Measurements from ENCODE around the gene RLN2.

DNA sequence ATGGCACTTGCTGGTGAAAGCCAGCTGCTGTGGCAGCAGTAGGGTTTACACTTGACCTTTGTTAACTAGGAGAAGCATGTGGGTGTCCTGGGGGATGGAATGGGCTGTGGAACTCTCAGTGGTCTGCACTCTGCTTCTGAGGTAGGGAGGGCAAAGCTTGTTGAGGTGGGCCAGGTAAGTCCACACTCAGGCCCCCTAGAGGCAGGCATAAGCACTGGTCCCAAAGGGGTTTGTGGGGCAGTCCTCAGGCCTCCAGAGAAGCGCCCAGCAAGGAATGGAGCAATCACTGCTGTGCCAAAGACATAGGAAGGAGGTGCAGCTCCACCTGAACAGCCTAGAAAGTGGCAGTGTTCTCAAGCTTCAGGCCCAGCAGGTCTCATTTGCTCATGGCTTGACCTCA is 38.6 kb downstream of the RLN2 start:
- no peak for TF ChIP-seq YY1 (IDR thresholded peaks at IDR 0.05; ENCODE audit: insufficient read depth, insufficient read length)
- no peak for TF ChIP-seq ZNF274 (IDR thresholded peaks at IDR 0.05; ENCODE audit: low read depth, low read length)
- TF ChIP-seq SUZ12 (IDR thresholded peaks at IDR 0.05; ENCODE audit: extremely low read depth, insufficient read depth, insufficient read length), result no peak
